CD4-positive, alpha-beta memory T cell (primary cell): Measurements from ENCODE around the gene PRAMEF15. TPM values are rescaled to one million over a fixed set of nuclear protein-coding genes. Genes with fewer than 3 reads are reported as not detected.
"Not testable (repeated sequence)": the region's sequence is repeated elsewhere in the genome, so short reads cannot be mapped to it uniquely, and the experiment has no call there.

Source experiments
- CTCF ChIA-PET: fragments of 350-600 bp; sonication (Branson Sonifier 250); formaldehyde crosslinking; loops from one replicate; lab custom pipeline; 2021; ENCODE audit warnings: inconsistent platforms; ENCODE audit not compliant: partially characterized antibody; lab: Charles Lee
- POLR2A ChIA-PET: fragments of 350-600 bp; sonication (Branson Sonifier 250); formaldehyde crosslinking; loops from one replicate; lab custom pipeline; 2021; ENCODE audit not compliant: partially characterized antibody; lab: Charles Lee
- DNase-seq, 5 donors: peaks; one replicate each; pipeline versions ENCODE4 v3.0.0 to v3.0.0-alpha.2; 2020 to 2022; ENCODE audit warnings: mixed read lengths in 1 of 5
- H3K27ac ChIP-seq: one replicate; pipeline ENCODE4 v1.7.0; 2013; ENCODE audit warnings: low read depth, low read length
- H3K27me3 ChIP-seq: 2 replicates; pipeline ENCODE4 v1.7.0; 2013; ENCODE audit warnings: mild to moderate bottlenecking, low read length, moderate library complexity; ENCODE audit not compliant: insufficient read depth
- H3K36me3 ChIP-seq: 2 replicates; pipeline ENCODE4 v1.7.0; 2013; ENCODE audit warnings: mild to moderate bottlenecking, low read length, moderate library complexity; ENCODE audit not compliant: insufficient read depth
- H3K4me1 ChIP-seq: 2 replicates; pipeline ENCODE4 v1.7.0; 2013; ENCODE audit warnings: mild to moderate bottlenecking, low read length, moderate library complexity; ENCODE audit not compliant: insufficient read depth
- H3K4me3 ChIP-seq, 2 donors: one replicate each; pipeline ENCODE4 v1.7.0; 2013; ENCODE audit warnings: low read length in 2 of 2, mild to moderate bottlenecking in 1 of 2
- H3K9me3 ChIP-seq, 2 donors: one replicate each; pipeline ENCODE4 v1.7.0; 2013; ENCODE audit warnings: low read length in 2 of 2, control low read depth in 1 of 2; ENCODE audit not compliant: control insufficient read depth in 1 of 2
- H3K27ac Mint-ChIP-seq, 7 donors: one replicate each; pipeline ENCODE4 v1.8.0; 2020 to 2021; ENCODE audit warnings: mixed read lengths in 7 of 7, mild to moderate bottlenecking in 6 of 7, inconsistent platforms in 3 of 7, moderate library complexity in 3 of 7
- H3K27me3 Mint-ChIP-seq, 2 donors: one replicate each; pipeline ENCODE4 v1.8.0; 2020 to 2021; ENCODE audit warnings: mixed read lengths in 2 of 2
- H3K36me3 Mint-ChIP-seq, 2 donors: one replicate each; pipeline ENCODE4 v1.8.0; 2020 to 2021; ENCODE audit warnings: mixed read lengths in 2 of 2, inconsistent platforms in 1 of 2, mild to moderate bottlenecking in 1 of 2
- H3K4me1 Mint-ChIP-seq, 4 donors: one replicate each; pipeline ENCODE4 v1.8.0; 2020 to 2021; ENCODE audit warnings: mixed read lengths in 4 of 4, mild to moderate bottlenecking in 1 of 4
- H3K4me3 Mint-ChIP-seq, 8 donors: one replicate each; pipeline ENCODE4 v1.8.0; 2020 to 2021; ENCODE audit warnings: mixed read lengths in 8 of 8, mild to moderate bottlenecking in 7 of 8, moderate library complexity in 6 of 8, inconsistent platforms in 3 of 8
- H3K9me3 Mint-ChIP-seq, 8 donors: one replicate each; pipeline ENCODE4 v1.8.0; 2020 to 2021; ENCODE audit warnings: mixed read lengths in 8 of 8, mild to moderate bottlenecking in 5 of 8, inconsistent platforms in 3 of 8, moderate library complexity in 1 of 8
- intact Hi-C: fragments of 100-400 bp; cut with micrococcal nuclease; formaldehyde crosslinking; loops from one replicate; pipeline ENCODE4 v1.15.1; 2023
- polyA plus RNA-seq, 2 donors: library from polyadenylated mRNA; unstranded; fragments of 300-500 nt; fragmentation: Illumina TruSeq; gene quantifications; one replicate each; pipeline ENCODE4 v1.2.3, GENCODE V29; 2021
- total RNA-seq, 2 experiments: library from RNA; stranded (reverse); gene quantifications; one replicate each; pipeline ENCODE4 v1.2.3, GENCODE V29; 2021

The PRAMEF15 gene
- total and polyA plus RNA-seq, 4 experiments from 2014 or later: not detected

DNA sequence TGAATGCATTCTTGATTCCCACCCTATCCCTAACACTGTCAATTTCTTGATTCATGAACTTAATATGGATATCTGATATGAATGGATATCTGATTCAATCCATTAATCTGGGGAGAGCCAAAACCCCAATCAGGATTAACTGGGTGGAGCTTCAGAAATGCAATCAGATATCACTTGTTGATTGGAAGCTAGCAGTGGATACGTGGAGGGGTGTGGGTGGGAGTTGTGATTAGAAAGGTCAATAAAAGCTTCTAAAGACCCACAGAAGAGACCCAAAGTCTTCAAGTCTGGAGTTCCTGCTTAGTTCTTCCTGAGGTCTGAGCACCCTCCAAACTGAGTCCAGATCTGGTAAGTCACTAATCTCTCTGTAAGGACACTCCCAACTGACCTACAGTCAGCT lies 12.1 kb upstream of the PRAMEF15 start, which contains the start of gene PRAMEF33:
Gene PRAMEF33, plus strand, starts transcription at position 301 of the 400 bp plus-strand sequence. CDS start 2,416 bp downstream, outside the sequence.
- not testable (repeated sequence) for H3K4me1 Mint-ChIP-seq

DNA sequence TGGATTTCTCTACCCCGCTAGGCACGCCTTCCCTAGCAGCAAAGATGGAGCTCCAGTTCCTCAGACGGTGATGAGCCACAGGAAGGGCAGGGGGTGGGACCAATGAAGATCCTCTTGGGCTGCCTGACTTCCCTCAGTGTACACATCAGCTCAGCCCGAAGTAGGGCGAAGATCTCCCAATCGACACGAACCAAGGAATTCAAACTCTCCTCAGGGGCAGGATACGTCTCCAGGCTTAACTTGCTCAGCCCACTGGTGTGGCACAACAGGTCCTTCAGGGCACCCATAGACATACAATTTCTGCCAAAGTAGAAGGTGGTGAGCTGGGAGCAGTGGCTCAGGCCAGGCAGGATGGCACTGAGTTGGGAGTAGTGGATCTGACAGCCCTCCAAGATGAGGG lies 27.1 kb downstream of the PRAMEF15 start:
- H3K36me3 Mint-ChIP-seq, H3K27me3 ChIP-seq, DNase-seq, H3K36me3 ChIP-seq, CTCF ChIA-PET, H3K4me1 ChIP-seq, H3K9me3 ChIP-seq, POLR2A ChIA-PET, H3K9me3 Mint-ChIP-seq, H3K27ac ChIP-seq, H3K4me1 Mint-ChIP-seq, H3K4me3 ChIP-seq, intact Hi-C loops, H3K27ac Mint-ChIP-seq, H3K4me3 Mint-ChIP-seq, H3K27me3 Mint-ChIP-seq: not testable (repeated sequence)

More for the DNA sequence above, 12.1 kb upstream of the PRAMEF15 start, which contains the start of gene PRAMEF33:
- H3K36me3 Mint-ChIP-seq, H3K9me3 ChIP-seq, intact Hi-C loops, H3K4me3 ChIP-seq, CTCF ChIA-PET, DNase-seq, H3K27ac Mint-ChIP-seq, H3K4me3 Mint-ChIP-seq, H3K27me3 ChIP-seq, POLR2A ChIA-PET, H3K9me3 Mint-ChIP-seq, H3K27ac ChIP-seq, H3K4me1 ChIP-seq, H3K27me3 Mint-ChIP-seq, H3K36me3 ChIP-seq: not testable (repeated sequence)

DNA sequence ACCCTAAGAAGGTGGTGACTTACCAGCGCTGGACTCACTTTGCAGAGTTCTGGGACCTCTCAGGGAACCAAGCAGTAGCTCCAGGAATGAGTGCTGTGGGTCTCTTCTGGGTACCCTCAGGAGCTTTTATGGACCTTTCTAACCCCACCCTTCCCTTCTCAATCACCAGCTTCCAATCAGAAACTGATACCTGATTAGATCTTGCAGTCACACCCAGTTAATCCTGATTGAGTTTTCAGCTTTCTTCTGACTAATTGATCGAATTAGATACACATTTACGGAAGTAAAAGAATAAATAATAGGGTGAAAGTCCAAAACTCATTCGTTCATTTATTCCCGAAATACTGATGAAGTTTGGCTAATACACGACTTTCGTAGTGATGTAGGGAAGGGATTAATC lies 31.7 kb downstream of the PRAMEF15 start, which contains the start of gene PRAMEF14:
Gene PRAMEF14, minus strand, starts transcription at position 101 of the 400 bp plus-strand sequence. CDS start 1,820 bp downstream, outside the sequence.
- H3K4me1 Mint-ChIP-seq, H3K27ac ChIP-seq, POLR2A ChIA-PET, H3K4me3 Mint-ChIP-seq, H3K36me3 ChIP-seq, CTCF ChIA-PET, H3K36me3 Mint-ChIP-seq, H3K4me1 ChIP-seq, H3K4me3 ChIP-seq, intact Hi-C loops, H3K9me3 ChIP-seq, H3K27me3 ChIP-seq, DNase-seq, H3K27me3 Mint-ChIP-seq, H3K9me3 Mint-ChIP-seq, H3K27ac Mint-ChIP-seq: not testable (repeated sequence)

DNA sequence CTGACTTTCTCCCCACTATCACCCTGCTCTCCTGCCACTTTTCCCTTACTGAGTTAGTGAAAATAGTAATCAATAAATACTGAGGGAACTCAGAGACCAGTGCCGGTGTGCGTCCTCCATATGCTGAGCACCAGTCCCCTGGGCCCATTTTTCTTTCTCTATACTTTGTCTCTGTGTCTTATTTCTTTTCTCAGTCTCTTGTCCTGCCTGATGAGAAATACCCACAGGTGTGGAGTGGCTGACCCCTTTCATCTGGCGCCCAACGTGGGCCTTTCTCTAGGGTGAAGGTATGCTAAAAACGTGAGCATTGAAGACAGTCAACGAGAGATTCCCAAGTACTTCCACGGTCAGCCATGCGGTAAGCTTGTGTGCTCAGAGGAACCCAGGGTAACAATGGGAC lies 38.1 kb downstream of the PRAMEF15 start:
- H3K4me3 ChIP-seq, intact Hi-C loops, POLR2A ChIA-PET, H3K4me1 Mint-ChIP-seq, H3K27ac Mint-ChIP-seq, H3K27ac ChIP-seq, H3K36me3 Mint-ChIP-seq, H3K9me3 ChIP-seq, CTCF ChIA-PET, H3K4me1 ChIP-seq, DNase-seq, H3K27me3 Mint-ChIP-seq, H3K36me3 ChIP-seq, H3K4me3 Mint-ChIP-seq, H3K27me3 ChIP-seq: not testable (repeated sequence)
- peaks cover 0 to 21% (median 11%) of the 10 kb centered on the region in 8 donors for H3K9me3 Mint-ChIP-seq

DNA sequence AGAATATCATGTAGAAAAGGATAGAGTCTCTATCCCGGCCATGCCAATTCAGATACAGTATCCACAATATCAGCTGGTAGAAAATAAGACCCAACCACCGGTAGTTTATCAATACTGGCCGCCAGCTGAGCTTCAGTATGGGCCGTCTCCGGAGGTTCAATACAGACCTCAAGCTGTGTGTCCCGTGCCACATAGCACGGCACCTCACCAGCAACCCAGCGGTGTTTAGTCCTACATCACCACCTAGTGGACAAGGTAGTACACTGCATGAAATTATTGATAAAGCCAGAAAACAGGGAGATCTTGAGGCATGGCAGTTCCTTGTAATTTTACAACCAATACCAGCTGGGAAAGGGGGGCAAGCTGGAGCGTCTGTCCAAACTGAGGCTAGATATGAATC lies 39.1 kb downstream of the PRAMEF15 start:
- H3K27ac ChIP-seq, H3K27me3 ChIP-seq, H3K4me1 Mint-ChIP-seq, POLR2A ChIA-PET, H3K4me1 ChIP-seq, H3K36me3 ChIP-seq, DNase-seq, H3K36me3 Mint-ChIP-seq, H3K27ac Mint-ChIP-seq, CTCF ChIA-PET, intact Hi-C loops, H3K27me3 Mint-ChIP-seq, H3K9me3 ChIP-seq, H3K4me3 Mint-ChIP-seq, H3K4me3 ChIP-seq: not testable (repeated sequence)
- H3K9me3 Mint-ChIP-seq: peaks cover 0 to 21% (median 11%) of the 10 kb centered on the region in 8 donors

DNA sequence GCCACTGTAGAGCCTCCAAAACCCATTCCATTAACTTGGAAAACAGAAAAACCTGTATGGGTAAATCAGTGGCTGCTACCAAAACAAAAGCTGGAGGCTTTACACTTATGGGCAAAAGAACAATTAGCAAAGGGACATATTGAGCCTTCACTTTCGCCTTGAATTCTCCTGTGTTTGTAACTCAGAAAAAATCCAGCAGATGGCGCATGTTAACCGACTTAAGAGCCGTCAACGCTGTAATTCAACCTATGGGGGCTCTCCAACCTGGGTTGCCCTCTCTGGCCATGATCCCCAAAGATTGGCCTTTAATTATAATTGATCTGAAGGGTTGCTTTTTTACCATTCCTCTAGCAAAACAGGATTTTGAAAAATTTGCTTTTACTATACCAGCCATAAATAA lies 41.4 kb downstream of the PRAMEF15 start:
- H3K4me1 Mint-ChIP-seq, H3K27me3 ChIP-seq, H3K27ac ChIP-seq, H3K36me3 Mint-ChIP-seq, H3K27me3 Mint-ChIP-seq, intact Hi-C loops, H3K4me3 Mint-ChIP-seq, H3K36me3 ChIP-seq, H3K27ac Mint-ChIP-seq, H3K9me3 ChIP-seq, POLR2A ChIA-PET, CTCF ChIA-PET, H3K4me1 ChIP-seq, H3K4me3 ChIP-seq: not testable (repeated sequence)
- peak in 4 of 5 donors; percentile 7 to 14 (median 14) for DNase-seq
- peaks cover 0 to 21% (median 11%) of the 10 kb centered on the region in 8 donors for H3K9me3 Mint-ChIP-seq

DNA sequence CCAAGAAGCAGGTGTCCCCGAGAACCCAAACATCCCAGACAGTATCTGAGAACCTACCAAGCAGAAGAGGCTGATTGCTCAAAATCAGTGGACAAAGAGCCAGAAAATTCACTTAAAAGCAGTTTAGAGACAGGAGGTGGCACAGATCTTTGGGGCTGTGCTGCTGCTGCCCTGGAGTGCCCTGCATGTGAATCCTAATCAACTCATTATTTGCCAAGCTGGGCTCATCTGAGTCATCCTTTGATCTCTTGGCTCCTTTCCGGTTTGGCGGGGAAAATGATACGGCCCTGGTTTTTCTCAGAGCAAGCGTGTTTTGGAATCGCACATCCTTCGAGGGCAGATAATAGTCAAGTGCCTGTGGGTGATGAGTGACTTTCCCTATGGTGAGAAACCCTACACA lies 47.0 kb downstream of the PRAMEF15 start:
- H3K36me3 Mint-ChIP-seq, CTCF ChIA-PET, H3K4me3 ChIP-seq, H3K27me3 Mint-ChIP-seq, H3K4me1 ChIP-seq, intact Hi-C loops, H3K4me3 Mint-ChIP-seq, H3K9me3 Mint-ChIP-seq, H3K9me3 ChIP-seq, DNase-seq, H3K27ac Mint-ChIP-seq, H3K36me3 ChIP-seq, H3K27me3 ChIP-seq, H3K27ac ChIP-seq, POLR2A ChIA-PET, H3K4me1 Mint-ChIP-seq: not testable (repeated sequence)

DNA sequence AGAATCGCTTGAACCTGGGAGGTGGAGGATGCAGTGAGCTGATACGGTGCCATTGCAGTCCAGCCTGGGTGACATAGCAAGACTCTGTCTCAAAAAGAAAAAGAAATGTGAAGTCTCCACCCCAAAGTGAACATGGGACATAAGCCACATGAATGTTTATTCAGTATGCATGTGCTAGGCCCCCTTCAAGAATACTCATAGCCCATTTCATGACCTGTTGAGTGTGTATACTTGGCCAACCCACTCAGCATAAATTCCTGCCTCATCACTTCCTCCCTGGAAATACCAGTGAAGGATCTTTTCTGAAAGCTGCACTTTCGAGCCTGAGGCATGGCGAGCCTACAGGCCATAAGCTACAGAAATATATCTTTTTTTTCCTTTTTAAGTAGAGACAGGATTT lies 49.5 kb downstream of the PRAMEF15 start:
- DNase-seq, H3K27me3 Mint-ChIP-seq, H3K9me3 ChIP-seq, H3K4me1 Mint-ChIP-seq, H3K27ac ChIP-seq, H3K9me3 Mint-ChIP-seq, CTCF ChIA-PET, H3K27ac Mint-ChIP-seq, H3K4me3 Mint-ChIP-seq, H3K27me3 ChIP-seq, H3K36me3 Mint-ChIP-seq, H3K4me1 ChIP-seq, H3K4me3 ChIP-seq, H3K36me3 ChIP-seq, POLR2A ChIA-PET, intact Hi-C loops: not testable (repeated sequence)
